ENCODE data around the gene TAS1R1. TPM values are rescaled to one million over a fixed set of nuclear protein-coding genes. Genes with fewer than 3 reads are reported as not detected.

The TAS1R1 gene
- total and polyA plus RNA-seq, 2 experiments from 2014 or later = 0.19 TPM; not detected in 1

- TF ChIP-seq CREB1 (CRISPR knock-in tag; IDR thresholded peaks at IDR 0.05; ENCODE audit: low read depth) = 0 out of 2 replicates have a peak, but pooled peaks have one; percentile 38
- no peak for TF ChIP-seq REST (IDR thresholded peaks at IDR 0.05; ENCODE audit: unreplicated experiment)
- TF ChIP-seq STAT1 (IDR thresholded peaks at IDR 0.05; ENCODE audit: unreplicated experiment) = no peak
- TF ChIP-seq ZNF462 (CRISPR knock-in tag; IDR thresholded peaks at IDR 0.05) = no peak
- 0 out of 4 replicates have a peak, but pooled peaks have one; percentile 1 to 13 for TF ChIP-seq CTCF (conservative IDR thresholded peaks at IDR 0.05; ENCODE audit: low read depth in 2 of 2)
- TF ChIP-seq ZNF331 (CRISPR knock-in tag; IDR thresholded peaks at IDR 0.05; ENCODE audit: low read depth) = no peak
- no peak for TF ChIP-seq EZH2 (IDR thresholded peaks at IDR 0.05; ENCODE audit: low read depth, unreplicated experiment)
- TF ChIP-seq POLR2AphosphoS5 (IDR thresholded peaks at IDR 0.05; ENCODE audit: low read depth) = no peak
- TF ChIP-seq ZNF114 (CRISPR knock-in tag; IDR thresholded peaks at IDR 0.05) = no peak
- TF ChIP-seq EZH2phosphoT487 (IDR thresholded peaks at IDR 0.05; ENCODE audit: unreplicated experiment) = no peak
- no peak for TF ChIP-seq JUNB (IDR thresholded peaks at IDR 0.05; ENCODE audit: unreplicated experiment)
- no peak for TF ChIP-seq NANOG (IDR thresholded peaks at IDR 0.05; ENCODE audit: borderline replicate concordance)
- Histone ChIP-seq H3K4me3 (peak overlapping the region; percentile 98), H3K79me2 (replicated peaks; ENCODE audit: insufficient read depth) (peaks cover 56% of the 10 kb centered on the region), H3K4me2 (peak overlapping the region; percentile 81), H4K20me1 (replicated peaks; ENCODE audit: insufficient read depth) (peaks cover 35% of the 10 kb centered on the region), H3K4me1 (ENCODE audit: insufficient read depth) (peaks cover 9% of the 10 kb centered on the region), H3K27ac (ENCODE audit: low read depth) (no peak overlapping the region), H3K27me3 (ENCODE audit: insufficient read depth) (peaks cover 5% of the 10 kb centered on the region; the same call in 1 of the 2 replicates), H3F3A (replicated peaks; ENCODE audit: low read depth) (peaks cover 10% of the 10 kb centered on the region; the same call in 1 of the 2 replicates), H2AFZ (no peak overlapping the region), H3K9me2 (ENCODE audit: insufficient read depth) (no peaks in the 10 kb centered on the region), H3K36me3 (ENCODE audit: insufficient read depth) (no peaks in the 10 kb centered on the region; the same call in 1 of the 2 replicates)
- DNase-seq (ENCODE audit: low spot score) (peak; percentile 67), ATAC-seq (peak; percentile 3)
- peaks cover 20% of the 10 kb centered on the region for H3K4me1 Mint-ChIP-seq
- peak overlapping the region; percentile 91 for H3K4me3 Mint-ChIP-seq
- peaks cover 42% of the 10 kb centered on the region; the same call in 2 of the 3 replicates for H3K36me3 Mint-ChIP-seq (ENCODE audit: low read depth)
- peaks cover 20% of the 10 kb centered on the region for H3K27me3 Mint-ChIP-seq (ENCODE audit: insufficient read depth, low read depth, poor library complexity)
- H3K9me3 Mint-ChIP-seq = no peaks in the 10 kb centered on the region
- H3K27ac Mint-ChIP-seq = peak overlapping the region; percentile 88
These were observed 46.2 kb downstream of the TAS1R1 start for GRCh38 chr1:6601049-6601922.
